Subcutaneous preadipocyte (primary cell): Measurements from ENCODE around the gene GPC2. TPM values are rescaled to one million over a fixed set of nuclear protein-coding genes. Genes with fewer than 3 reads are reported as not detected.

ENCODE experiments used
- total RNA-seq: library from RNA; depleted of rRNA; stranded (reverse); fragments of >200 nt; gene quantifications from 2 replicates; pipeline ENCODE4 v1.2.3, GENCODE V29; 2012

The GPC2 gene, protein sequence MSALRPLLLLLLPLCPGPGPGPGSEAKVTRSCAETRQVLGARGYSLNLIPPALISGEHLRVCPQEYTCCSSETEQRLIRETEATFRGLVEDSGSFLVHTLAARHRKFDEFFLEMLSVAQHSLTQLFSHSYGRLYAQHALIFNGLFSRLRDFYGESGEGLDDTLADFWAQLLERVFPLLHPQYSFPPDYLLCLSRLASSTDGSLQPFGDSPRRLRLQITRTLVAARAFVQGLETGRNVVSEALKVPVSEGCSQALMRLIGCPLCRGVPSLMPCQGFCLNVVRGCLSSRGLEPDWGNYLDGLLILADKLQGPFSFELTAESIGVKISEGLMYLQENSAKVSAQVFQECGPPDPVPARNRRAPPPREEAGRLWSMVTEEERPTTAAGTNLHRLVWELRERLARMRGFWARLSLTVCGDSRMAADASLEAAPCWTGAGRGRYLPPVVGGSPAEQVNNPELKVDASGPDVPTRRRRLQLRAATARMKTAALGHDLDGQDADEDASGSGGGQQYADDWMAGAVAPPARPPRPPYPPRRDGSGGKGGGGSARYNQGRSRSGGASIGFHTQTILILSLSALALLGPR
- 0.73 and 2.3 TPM in 2 replicates for total RNA-seq

DNA sequence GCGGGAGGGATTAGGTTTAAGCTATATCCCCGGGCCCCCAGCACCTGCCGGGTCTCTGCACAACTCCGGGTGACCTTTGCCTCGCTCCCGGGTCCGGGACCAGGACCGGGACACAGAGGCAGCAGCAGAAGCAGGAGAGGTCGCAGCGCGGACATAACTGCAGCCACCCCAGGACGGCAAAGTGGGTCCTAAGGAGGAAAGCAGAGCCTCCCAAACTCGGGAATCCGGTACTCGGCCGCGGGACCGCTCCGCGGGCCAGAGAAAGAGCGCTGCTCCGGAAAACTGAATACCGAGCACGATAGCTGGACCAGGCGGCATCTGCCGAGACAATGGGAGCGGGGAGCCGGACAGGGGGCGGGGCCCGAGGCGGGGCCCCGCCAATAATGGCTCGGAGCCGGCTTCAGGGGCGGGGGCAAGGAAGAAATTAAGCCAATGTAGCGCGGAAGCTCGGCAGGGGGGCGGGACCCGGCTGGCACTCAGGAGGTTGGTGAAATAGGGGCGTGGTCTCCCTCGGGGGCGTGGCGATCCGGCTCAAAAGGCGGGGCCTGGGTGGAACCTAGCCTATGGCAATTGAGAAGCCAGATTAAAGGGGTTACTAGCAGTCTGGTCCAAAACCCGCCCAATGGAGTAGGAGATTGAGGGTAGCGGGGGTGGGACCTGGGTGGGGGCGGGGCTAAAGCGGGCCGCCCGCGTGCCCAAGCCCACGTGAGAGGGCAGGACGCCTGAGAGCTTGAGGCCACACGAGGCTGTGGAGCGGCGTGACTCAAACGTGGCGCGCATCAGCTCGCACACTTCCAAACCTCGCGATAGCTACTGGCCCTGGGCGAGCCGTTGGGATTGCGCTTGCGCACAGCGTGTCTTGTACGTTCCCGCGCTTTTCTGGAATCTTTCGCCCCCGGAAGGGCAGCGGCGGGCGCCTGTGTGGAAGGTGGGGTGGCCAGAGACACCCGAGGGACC, at the start of gene GPC2, which contains the start of gene STAG3:
Gene GPC2, minus strand, starts transcription at position 337 of the 957 bp plus-strand sequence. Its CDS starts 182 bp downstream, at position 155.
Gene STAG3, plus strand, starts transcription at position 874 of the 957 bp plus-strand sequence. CDS start 2,639 bp downstream, outside the sequence.

DNA sequence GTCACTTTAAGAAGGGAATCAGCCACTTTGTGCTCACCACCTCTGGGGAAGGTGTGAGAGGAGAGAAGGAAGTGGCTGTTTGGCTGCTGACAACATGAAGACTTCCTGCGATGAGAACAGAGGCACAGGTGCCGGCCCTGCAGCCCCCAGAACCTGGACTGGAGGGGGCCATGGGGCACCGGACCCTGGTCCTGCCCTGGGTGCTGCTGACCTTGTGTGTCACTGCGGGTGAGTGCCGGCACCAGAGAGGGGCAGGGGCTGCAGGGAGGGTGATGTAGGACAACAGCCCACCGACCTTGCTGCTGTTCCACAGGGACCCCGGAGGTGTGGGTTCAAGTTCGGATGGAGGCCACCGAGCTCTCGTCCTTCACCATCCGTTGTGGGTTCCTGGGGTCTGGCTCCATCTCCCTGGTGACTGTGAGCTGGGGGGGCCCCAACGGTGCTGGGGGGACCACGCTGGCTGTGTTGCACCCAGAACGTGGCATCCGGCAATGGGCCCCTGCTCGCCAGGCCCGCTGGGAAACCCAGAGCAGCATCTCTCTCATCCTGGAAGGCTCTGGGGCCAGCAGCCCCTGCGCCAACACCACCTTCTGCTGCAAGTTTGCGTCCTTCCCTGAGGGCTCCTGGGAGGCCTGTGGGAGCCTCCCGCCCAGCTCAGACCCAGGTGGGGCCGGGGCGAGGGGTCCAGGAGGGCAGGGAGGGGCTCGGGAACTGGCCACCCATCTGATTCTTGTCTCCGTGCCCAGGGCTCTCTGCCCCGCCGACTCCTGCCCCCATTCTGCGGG, 42.8 kb upstream of the GPC2 start, which contains the start of gene PVRIG:
Gene PVRIG, plus strand, starts transcription at position 149 of the 785 bp plus-strand sequence. Its CDS starts 22 bp downstream, at position 171.

DNA sequence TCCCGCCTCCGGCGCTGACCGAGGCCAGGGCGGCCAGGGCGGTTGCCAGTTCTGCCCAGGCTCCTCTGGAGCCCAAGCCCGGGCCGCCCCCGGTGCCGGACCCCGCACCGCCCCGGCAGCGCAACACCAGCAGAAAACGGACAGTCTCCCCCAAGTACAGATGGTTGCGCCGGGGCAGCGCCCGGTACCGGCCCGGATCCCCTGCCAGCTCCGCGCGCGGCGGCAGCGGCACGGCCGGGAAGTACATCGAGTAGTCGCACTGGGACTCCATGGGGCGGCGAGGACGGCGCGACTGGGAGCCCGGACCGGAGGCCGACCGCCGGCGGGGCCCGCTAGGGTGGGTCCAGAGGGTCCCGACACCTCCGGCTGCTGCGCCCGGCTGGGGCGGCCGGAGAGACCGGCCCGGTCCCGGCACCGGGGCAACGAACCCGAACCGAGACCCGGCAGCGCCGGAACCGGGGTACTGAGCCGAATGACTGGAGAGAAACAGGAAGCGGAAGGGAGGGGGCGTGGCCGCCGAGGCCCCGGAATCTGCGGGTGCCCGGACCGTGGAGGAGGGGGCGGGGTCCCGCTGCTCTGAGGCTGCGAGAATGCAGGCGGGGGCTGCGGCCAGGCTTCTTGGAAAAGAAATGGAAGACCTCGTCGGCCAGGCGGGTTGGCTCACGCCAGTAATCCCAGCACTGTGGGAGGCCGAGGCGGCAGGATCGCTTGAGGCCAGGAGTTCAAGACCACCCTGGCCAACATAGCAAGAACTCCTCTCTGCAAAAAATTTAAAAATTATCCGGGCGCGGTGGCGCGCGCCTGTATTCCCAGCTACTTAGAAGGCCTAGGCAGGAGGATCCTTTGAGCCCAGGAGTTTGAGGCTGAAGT, 18.7 kb downstream of the GPC2 start, which contains the start of gene TRAPPC14:
Gene TRAPPC14, minus strand, starts transcription at position 495 of the 870 bp plus-strand sequence. Its CDS starts 224 bp downstream, at position 271.

DNA sequence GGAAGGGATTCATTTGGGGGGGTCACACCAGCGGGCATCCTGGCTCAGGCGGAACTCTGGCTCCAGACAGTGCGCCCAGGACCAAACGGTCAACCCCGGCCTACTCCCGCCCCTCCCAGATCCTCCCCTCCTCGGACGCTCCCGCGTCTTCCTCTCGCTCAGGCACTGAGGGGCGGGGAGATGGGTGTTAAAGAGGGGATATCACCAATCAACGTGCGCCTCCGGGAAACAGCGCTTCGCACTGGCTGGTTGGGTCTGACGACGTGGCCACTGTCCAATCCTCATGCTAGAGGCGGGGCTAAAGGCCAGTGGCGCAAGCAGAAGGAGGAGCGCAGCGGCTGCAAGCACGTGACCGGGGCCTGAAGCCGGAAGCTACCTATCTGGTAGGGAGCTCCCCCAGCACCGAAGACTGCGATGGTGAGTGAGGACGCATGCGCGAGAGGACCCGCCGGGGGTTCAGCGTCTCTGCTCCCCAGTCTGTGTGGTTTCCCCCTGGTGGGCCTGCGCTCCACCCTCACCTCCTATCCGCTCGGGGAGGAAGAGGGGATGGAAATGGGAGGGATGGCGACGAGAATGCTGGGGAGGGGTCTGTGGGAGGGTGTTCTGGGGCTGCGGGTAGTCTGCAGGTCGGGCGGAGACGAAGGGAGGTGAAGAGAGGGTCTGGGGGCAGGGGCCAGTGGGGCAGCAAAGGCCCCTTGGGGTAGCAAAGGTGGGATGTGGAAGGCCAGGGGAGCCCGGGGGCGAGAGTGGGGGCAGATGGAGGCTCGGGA, 28.4 kb downstream of the GPC2 start, which contains the start of gene LAMTOR4:
Gene LAMTOR4, plus strand, starts transcription at position 360 of the 770 bp plus-strand sequence. Its CDS starts 55 bp downstream, at position 415.

DNA sequence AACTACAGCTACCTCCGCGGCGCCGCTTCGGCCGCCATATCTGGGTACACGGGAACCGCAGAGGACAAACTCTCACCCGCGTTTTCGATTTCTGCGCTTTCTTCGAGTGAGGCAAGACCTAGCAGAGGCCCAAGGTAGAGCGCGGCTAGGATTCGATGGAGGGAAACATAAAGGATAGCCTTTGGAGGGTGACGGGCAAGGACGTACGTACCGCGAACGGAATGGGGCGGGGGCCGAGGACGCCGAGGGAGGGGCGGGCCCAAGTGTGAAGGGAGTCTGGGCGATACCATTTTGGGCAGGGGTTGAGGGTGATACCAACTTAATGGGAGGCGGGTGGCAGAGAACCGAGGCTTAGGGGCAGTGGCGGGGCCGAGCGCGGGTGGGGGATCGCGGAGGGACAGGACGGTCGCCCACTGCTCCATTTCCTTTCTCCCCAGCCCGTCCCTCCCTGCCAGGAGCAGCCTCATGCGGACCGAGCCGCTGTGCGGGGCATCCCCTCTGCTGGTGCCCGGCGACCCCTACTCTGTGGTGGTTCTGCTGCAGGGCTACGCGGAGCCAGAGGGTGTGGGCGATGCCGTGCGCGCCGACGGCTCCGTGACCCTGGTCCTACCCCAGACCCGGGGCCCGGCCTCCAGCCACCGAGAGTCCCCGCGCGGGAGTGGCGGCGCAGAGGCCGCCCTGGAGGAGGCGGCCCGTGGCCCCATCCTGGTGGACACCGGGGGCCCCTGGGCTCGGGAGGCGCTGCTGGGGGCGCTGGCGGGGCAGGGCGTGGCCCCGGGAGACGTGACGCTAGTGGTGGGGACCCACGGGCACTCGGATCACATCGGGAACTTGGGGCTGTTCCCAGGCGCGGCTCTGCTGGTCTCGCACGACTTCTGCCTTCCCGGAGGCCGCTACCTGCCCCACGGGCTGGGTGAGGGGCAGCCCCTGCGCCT, 50.0 kb downstream of the GPC2 start, which contains the start of gene MBLAC1:
Gene MBLAC1, plus strand, starts transcription at position 37 of the 935 bp plus-strand sequence. Its CDS starts 429 bp downstream, at position 466.

Other genes starting within 250 kb of the GPC2 start
- gene GJC3, start 247.8 kb downstream of the GPC2 start, total RNA-seq, result 0.20 TPM in 1 of 2 replicates, not detected in the other
- not detected in 2 replicates for gene AZGP1, start 201.3 kb downstream of the GPC2 start, total RNA-seq
- 33.1 and 36.0 TPM in 2 replicates for gene ZKSCAN1, start 161.8 kb downstream of the GPC2 start, total RNA-seq
- 7.7 and 8.0 TPM in 2 replicates for gene ZSCAN21, start 127.6 kb downstream of the GPC2 start, total RNA-seq
- gene ZNF3, start 95.7 kb downstream of the GPC2 start, total RNA-seq, result 17.3 and 21.3 TPM in 2 replicates
- 53.6 and 65.9 TPM in 2 replicates for gene COPS6, start 88.4 kb downstream of the GPC2 start, total RNA-seq
- 95.2 and 194 TPM in 2 replicates for gene MCM7, start 76.0 kb downstream of the GPC2 start, total RNA-seq
- gene AP4M1, start 75.7 kb downstream of the GPC2 start, total RNA-seq, result 14.1 and 15.8 TPM in 2 replicates
- gene TAF6, start 58.0 kb downstream of the GPC2 start, total RNA-seq, result 34.2 and 44.2 TPM in 2 replicates
- 10.8 and 17.3 TPM in 2 replicates for gene CNPY4, start 57.7 kb downstream of the GPC2 start, total RNA-seq
- gene MBLAC1, start 50.4 kb downstream of the GPC2 start, total RNA-seq, result 0.73 and 1.6 TPM in 2 replicates
- 59.4 and 82.3 TPM in 2 replicates for gene LAMTOR4, start 28.5 kb downstream of the GPC2 start, total RNA-seq
- 7.3 and 10.0 TPM in 2 replicates for gene TRAPPC14, start 18.7 kb downstream of the GPC2 start, total RNA-seq
- 1.8 and 3.7 TPM in 2 replicates for gene GAL3ST4, start 8.8 kb downstream of the GPC2 start, total RNA-seq
- 0.73 and 1.6 TPM in 2 replicates for gene STAG3, start 537 bp upstream of the GPC2 start, total RNA-seq
- not detected in 2 replicates for gene PVRIG, start 42.6 kb upstream of the GPC2 start, total RNA-seq
- gene SPDYE3, start 130.3 kb upstream of the GPC2 start, total RNA-seq, result not detected in 2 replicates
- gene PILRB, start 180.7 kb upstream of the GPC2 start, total RNA-seq, result 7.7 and 11.5 TPM in 2 replicates
- under 0.01 and 0.39 TPM in 2 replicates for gene PILRA, start 196.1 kb upstream of the GPC2 start, total RNA-seq